ENCODE measurements around the gene CDK11B.

CDK11B gene

DNA sequence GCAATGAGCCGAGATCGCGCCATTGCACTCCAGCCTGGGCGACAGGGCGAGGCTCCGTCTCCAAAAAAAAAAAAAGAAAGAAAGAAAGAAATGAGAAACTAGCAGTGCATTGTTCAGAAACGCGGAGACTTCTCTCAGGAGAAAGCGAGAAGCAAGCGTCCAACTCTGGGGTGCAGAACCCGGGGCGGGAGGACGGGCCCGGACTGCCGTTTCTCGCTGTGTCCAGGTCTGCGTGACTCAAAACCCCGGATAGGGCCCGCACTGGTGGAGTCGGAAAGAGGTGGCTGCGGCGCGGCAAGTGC is 43.9 kb downstream of the CDK11B start:
- TF ChIP-seq, protein P1, sequence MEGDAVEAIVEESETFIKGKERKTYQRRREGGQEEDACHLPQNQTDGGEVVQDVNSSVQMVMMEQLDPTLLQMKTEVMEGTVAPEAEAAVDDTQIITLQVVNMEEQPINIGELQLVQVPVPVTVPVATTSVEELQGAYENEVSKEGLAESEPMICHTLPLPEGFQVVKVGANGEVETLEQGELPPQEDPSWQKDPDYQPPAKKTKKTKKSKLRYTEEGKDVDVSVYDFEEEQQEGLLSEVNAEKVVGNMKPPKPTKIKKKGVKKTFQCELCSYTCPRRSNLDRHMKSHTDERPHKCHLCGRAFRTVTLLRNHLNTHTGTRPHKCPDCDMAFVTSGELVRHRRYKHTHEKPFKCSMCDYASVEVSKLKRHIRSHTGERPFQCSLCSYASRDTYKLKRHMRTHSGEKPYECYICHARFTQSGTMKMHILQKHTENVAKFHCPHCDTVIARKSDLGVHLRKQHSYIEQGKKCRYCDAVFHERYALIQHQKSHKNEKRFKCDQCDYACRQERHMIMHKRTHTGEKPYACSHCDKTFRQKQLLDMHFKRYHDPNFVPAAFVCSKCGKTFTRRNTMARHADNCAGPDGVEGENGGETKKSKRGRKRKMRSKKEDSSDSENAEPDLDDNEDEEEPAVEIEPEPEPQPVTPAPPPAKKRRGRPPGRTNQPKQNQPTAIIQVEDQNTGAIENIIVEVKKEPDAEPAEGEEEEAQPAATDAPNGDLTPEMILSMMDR (conservative IDR thresholded peaks at IDR 0.05), result no peak
- TF ChIP-seq ZFX (IDR thresholded peaks at IDR 0.05), result no peak
- H3K27ac ChIP-seq, result peak overlapping the region; percentile 97

DNA sequence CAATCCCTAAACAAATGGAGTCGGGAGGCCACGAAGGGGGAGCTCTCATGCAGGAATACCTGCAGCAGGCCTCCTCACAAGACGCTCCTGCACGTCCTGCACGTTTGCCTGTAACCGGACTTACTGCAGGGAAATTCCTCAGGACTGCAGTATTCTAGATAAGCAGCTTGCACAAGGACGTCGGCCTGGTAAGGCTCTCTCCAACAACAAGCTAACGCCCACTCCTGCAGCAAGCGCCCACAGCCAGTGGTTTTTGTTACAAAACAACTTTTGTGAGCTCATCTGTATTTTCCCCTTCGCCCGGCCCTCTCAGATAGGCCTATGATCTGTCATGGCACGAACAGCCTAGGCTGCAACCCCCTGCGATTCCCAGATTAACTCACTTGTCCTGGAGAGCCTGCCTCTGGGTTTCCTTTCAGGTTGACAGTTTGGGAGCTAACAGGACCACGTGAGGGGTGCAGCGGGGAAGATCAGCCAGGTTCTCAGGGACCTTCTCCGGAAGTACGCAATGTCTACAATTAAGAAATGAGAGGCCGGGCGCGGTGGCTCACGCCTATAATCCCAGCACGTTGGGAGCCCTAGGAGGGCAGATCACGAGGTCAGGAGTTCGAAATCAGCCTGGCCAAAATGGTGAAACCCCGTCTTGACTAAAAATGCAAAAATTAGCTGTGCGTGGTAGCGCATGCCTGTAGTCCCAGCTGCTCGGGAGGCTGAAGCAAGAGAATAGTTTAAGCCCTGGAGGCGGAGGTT is 44.4 kb downstream of the CDK11B start:
- no peak for TF ChIP-seq ZFX (IDR thresholded peaks at IDR 0.05)
- TF ChIP-seq, protein P1 (conservative IDR thresholded peaks at IDR 0.05), result no peak
- peak overlapping the region; percentile 97 for H3K27ac ChIP-seq

DNA sequence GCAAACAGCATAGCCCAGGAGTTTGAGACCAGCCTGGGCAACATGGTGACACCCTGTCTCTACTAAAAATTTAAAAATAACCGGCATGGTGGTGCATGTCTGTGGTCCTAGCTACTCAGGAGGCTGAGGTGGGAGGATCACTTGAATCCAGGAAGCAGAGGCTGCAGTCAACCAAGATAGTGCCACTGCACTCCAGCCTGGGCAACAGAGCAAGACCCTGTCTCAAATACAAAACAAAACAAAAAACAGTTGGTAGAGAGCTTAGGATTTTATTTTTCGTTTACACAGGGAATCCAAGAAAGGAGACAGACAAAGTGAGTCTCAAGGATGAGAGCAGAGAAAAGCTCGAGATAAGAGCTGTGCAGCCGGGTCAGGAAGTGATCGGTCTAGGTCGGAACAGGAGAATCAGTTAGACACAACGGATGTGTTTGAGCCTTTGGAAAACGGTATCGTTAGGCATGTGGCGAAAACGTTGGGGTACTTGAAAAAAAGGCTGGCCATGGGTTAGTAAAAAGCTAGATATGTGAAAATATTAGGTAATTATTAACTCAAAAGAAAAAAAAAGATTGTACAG is 45.2 kb downstream of the CDK11B start:
- peak overlapping the region; percentile 97 for H3K27ac ChIP-seq
- TF ChIP-seq ZFX (IDR thresholded peaks at IDR 0.05), result no peak
- TF ChIP-seq, protein P1 (conservative IDR thresholded peaks at IDR 0.05), result no peak

DNA sequence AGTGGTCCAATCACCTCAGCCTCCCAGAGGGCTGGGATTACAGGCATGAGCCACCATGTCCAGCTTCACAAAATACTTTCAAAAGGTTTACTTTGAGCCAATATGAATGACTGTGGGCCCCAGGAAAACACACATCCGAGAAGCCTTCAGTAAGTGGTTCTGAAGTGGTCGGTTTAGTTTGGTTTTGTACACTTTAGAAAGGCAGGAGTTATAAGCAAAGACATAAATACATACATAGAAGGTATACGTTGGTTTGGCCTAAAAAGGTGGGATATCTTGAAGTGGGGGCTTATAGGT is 46.8 kb downstream of the CDK11B start:
- no peak overlapping the region for H3K27ac ChIP-seq
- TF ChIP-seq ZFX (IDR thresholded peaks at IDR 0.05), result no peak
- TF ChIP-seq, protein P1 (conservative IDR thresholded peaks at IDR 0.05), result no peak

DNA sequence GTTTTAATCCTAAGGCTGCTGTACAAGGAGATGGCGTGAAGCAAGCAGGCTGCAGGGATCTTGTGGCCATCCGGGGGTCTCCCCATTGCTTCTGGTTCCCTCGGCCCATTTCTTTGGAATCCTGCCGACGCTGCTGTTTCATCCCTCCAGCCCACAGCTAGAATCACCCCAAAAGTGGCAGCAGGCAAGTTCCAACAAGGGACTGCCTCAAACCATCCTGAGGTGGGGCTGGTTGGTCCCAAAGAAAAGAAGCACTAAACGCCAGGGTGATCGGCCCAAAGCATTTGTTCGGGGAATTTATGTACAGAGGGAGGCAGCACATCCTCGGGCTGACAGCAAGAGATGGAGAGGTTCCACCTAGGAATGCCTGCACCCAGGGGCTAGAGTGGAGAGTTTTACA is 48.0 kb downstream of the CDK11B start:
- TF ChIP-seq, protein P1 (conservative IDR thresholded peaks at IDR 0.05), result no peak
- no peak for TF ChIP-seq ZFX (IDR thresholded peaks at IDR 0.05)
- no peak overlapping the region for H3K27ac ChIP-seq

DNA sequence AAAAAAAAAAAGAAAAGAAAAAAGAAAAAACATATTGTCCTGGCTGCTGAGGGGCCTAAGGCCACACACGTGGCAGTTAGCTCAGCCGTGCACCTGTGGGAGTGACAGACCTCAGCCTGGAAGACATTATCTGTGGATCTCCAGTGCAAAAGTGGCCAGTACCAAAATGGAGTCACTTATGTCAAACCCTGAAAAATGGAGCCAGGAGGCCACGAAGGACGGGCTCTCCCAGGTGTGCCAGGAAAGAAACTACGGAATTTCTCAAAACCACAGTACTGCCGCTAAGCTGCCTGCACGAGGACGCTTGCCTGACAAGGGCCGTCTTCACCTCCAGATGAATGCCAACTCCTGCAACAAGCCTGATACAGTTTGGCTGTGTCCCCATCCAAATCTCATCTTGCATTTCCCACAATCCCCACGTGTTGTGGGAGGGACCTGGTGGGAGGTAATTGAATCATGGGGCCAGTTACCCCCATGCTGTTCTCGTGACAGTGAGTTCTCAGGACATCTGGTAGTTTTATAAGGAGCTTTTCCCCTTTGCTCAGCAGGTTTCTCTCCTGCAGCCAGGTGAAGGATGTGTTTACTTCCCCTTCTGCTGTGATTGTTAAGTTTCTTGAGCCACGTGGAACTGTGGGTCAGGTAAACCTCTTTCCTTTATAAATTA is 48.9 kb downstream of the CDK11B start:
- 0 out of 2 replicates have a peak overlapping the region, but pooled peaks have one; percentile 3 for H3K27ac ChIP-seq
- TF ChIP-seq ZFX (IDR thresholded peaks at IDR 0.05), result no peak
- TF ChIP-seq, protein P1 (conservative IDR thresholded peaks at IDR 0.05), result no peak

DNA sequence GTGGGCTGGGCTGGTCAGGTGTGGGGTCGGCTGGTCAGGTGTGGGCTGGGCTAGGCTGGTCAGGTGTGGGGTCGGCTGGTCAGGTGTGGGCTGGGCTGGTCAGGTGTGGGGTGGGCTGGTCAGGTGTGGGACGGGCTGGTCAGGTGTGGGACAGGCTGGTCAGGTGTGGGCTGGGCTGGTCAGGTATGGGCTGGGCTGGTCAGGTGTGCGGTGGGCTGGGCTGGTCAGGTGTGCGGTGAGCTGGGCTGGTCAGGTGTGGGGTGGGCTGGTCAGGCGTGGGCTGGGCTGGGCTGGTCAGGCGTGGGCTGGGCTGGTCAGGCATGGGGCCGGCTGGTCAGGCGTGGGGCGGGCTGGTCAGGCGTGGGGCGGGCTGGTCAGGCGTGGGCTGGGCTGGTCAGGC is 52.6 kb downstream of the CDK11B start:
- TF ChIP-seq, protein P1 (conservative IDR thresholded peaks at IDR 0.05), result no peak
- TF ChIP-seq ZFX (IDR thresholded peaks at IDR 0.05), result no peak
- H3K27ac ChIP-seq, result no peak overlapping the region

Data from C4-2B (cell line).